GM12878 (cell line): ENCODE measurements around the gene ZYX. TPM values are rescaled to one million over a fixed set of nuclear protein-coding genes. Genes with fewer than 3 reads are reported as not detected.

ENCODE experiments used
- ATAC-seq: fragments of 200-7000 bp; cut with Tn5 transposase; 3 replicates; pipeline ENCODE4 v1.9.1; 2020; ENCODE audit warnings: mild to moderate bottlenecking, moderate library complexity
- BruUV-seq: library from RNA; stranded (reverse); fragments of 400-500 nt; replicated peaks from 2 replicates; lab custom pipeline; 2021; lab: Mats Ljungman, UMichigan
- CTCF ChIA-PET: fragments of 300-600 bp; sonication (Branson Sonifier 250); formaldehyde crosslinking; extraction: SDS; loops from one replicate; lab custom pipeline; 2021; ENCODE audit warnings: inconsistent platforms; lab: Yijun Ruan, JAX
- POLR2A ChIA-PET: fragments of 350-600 bp; formaldehyde crosslinking; extraction: SDS; loops from one replicate; lab custom pipeline; 2021; ENCODE audit warnings: inconsistent platforms; lab: Charles Lee
- RAD21 ChIA-PET: fragments of 300-600 bp; sonication (Branson Sonifier 250); formaldehyde crosslinking; loops from one replicate; lab custom pipeline; 2023; ENCODE audit warnings: antibody characterized with exemption; ENCODE audit not compliant: unreplicated experiment; lab: Charles Lee
- SMC1A ChIA-PET: fragments of 300-600 bp; sonication (Branson Sonifier 250); formaldehyde crosslinking; loops from one replicate; lab custom pipeline; 2023; ENCODE audit not compliant: unreplicated experiment, uncharacterized antibody; lab: Charles Lee
- DNase-seq: peaks from one replicate; pipeline ENCODE4 v3.0.0-alpha.2; 2011; ENCODE audit warnings: low read depth, low spot score
- FAIRE-seq: peaks from 3 replicates; lab custom pipeline; 2011; peaks lifted over from hg19 to GRCh38; lab: Jason Lieb, UNC
- H2AFZ ChIP-seq: 2 replicates; pipeline ENCODE4 v1.6.0; 2011; ENCODE audit warnings: low read depth, low read length, control low read depth; ENCODE audit not compliant: control insufficient read depth
- H3K27ac ChIP-seq: 2 replicates; pipeline ENCODE4 v1.5.1; 2011; ENCODE audit warnings: control low read depth; ENCODE audit not compliant: control insufficient read depth, insufficient read depth
- H3K27me3 ChIP-seq, 2 experiments: replicated peaks in 1 of 2; 2 replicates each; pipeline versions ENCODE4 v1.6.0 to v1.6.1; 2011; ENCODE audit warnings: low read length in 1 of 2; ENCODE audit not compliant: control insufficient read depth in 2 of 2, insufficient read depth in 2 of 2
- H3K36me3 ChIP-seq, 2 experiments: 2 replicates each; pipeline ENCODE4 v1.5.1; 2011; ENCODE audit warnings: low read length in 1 of 2; ENCODE audit not compliant: control insufficient read depth in 2 of 2, insufficient read depth in 2 of 2
- H3K4me1 ChIP-seq: 2 replicates; pipeline ENCODE4 v1.6.1; 2011; ENCODE audit warnings: mild to moderate bottlenecking, low read length, moderate library complexity, mixed read lengths; ENCODE audit not compliant: control insufficient read depth, insufficient read depth
- H3K4me2 ChIP-seq: 2 replicates; pipeline ENCODE4 v1.6.0; 2011; ENCODE audit warnings: control low read depth; ENCODE audit not compliant: control insufficient read depth, insufficient read depth
- H3K4me3 ChIP-seq: fragments of 200-600 bp; sonication (generic); 2 replicates; pipeline ENCODE4 v1.5.1; 2016
- H3K79me2 ChIP-seq: 2 replicates; pipeline ENCODE4 v1.6.0; 2011; ENCODE audit warnings: low read length; ENCODE audit not compliant: control insufficient read depth, insufficient read depth
- H3K9ac ChIP-seq: 2 replicates; pipeline ENCODE4 v1.8.0; 2011; ENCODE audit warnings: low read length, control low read depth, mixed read lengths; ENCODE audit not compliant: control insufficient read depth, insufficient read depth
- H3K9me3 ChIP-seq: replicated peaks from 3 replicates; pipeline ENCODE4 v1.5.1; 2011; ENCODE audit warnings: mild to moderate bottlenecking, low read length; ENCODE audit not compliant: control insufficient read depth, insufficient read depth
- H4K20me1 ChIP-seq: 2 replicates; pipeline ENCODE4 v1.6.0; 2011; ENCODE audit not compliant: control insufficient read depth, insufficient read depth
- ATF3 ChIP-seq: IDR thresholded peaks from 2 replicates; pipeline ENCODE4 v1.6.1; 2011; ENCODE audit warnings: low read depth, mild to moderate bottlenecking, low read length, moderate library complexity, borderline replicate concordance; ENCODE audit errors: extremely low read depth
- WGBS: methylation state at CpG from one replicate; pipeline ENCODE4 v1.1.6; 2016; ENCODE audit warnings: low lambda C conversion rate; ENCODE audit not compliant: insufficient replicate concordance, insufficient coverage; ENCODE audit errors: missing lambda C conversion rate; 5-methylcytosine and 5-hydroxymethylcytosine counted together
- in situ Hi-C: fragments of 300-500 bp; cut with MboI; formaldehyde crosslinking; loops from 9 replicates; pipeline ENCODE4 v1.14.3; 2018; ENCODE audit warnings: mixed read lengths
- intact Hi-C: fragments of 100-400 bp; cut with micrococcal nuclease; formaldehyde crosslinking; loops from one replicate; pipeline ENCODE4 v1.14.2; 2022; ENCODE audit not compliant: unreplicated experiment
- polyA plus RNA-seq, 11 experiments: library from polyadenylated mRNA; depleted of rRNA in 4 of 11; unstranded in 6 of 11; stranded (reverse) in 5 of 11; fragments of >200 nt; fragmentation: Nextera tagmentation in 4 of 11; fragmentation: Illumina TruSeq in 1 of 11; extraction: Ambion mirVana in 4 of 11; extraction: Trizol in 1 of 11; gene quantifications; 1 replicate in 1 of 11; 2 replicates in 10 of 11; pipeline versions ENCODE4 v1.2.1 to v1.2.3, GENCODE V29; 2011 to 2016; ENCODE audit warnings: inconsistent platforms in 2 of 11, missing spikeins in 2 of 11, low read depth in 1 of 11
- total RNA-seq, 4 experiments: library from RNA; depleted of rRNA in 3 of 4; stranded (reverse); fragments of >200 nt in 3 of 4; fragmentation: Illumina TruSeq in 1 of 4; extraction: Trizol in 1 of 4; gene quantifications; 2 replicates each; pipeline versions ENCODE4 v1.2.1 to v1.2.3, GENCODE V29; 2013 to 2021
- TF ChIP-seq, protein P1 (sequence below): fragments of 450-650 bp; IDR thresholded peaks from 2 replicates; pipeline ENCODE4 v1.6.1; 2018; ENCODE audit warnings: borderline replicate concordance, mild to moderate bottlenecking; ENCODE audit not compliant: partially characterized antibody

ZYX gene
- total and polyA plus RNA-seq, 10 of the 15 experiments (the other 5 are each of a cell fraction or from before 2014, with no cell fraction given): 2.1 to 100 (median 27.6) TPM

GRCh38 chr7:143361552-143362130 lies 19.5 kb upstream of the ZYX start:
- ChIA-PET POLR2A (no interaction called here), SMC1A (no interaction called here), RAD21 (interaction anchor here (0.6 kb wide), 1 partner anchor 46 kb away, joined by 3 read pairs; no protein-coding TSS in a partner anchor)
- no TSS peak for BruUV-seq
- H3K4me2 ChIP-seq: no peak overlapping the region
- ATAC-seq: no peak
- H3K4me3 ChIP-seq: no peak overlapping the region
- no peak overlapping the region for H3K27ac ChIP-seq
- no peak for FAIRE-seq
- DNase-seq: no peak
- TF ChIP-seq ATF3: no peak
- TF ChIP-seq, protein P1, sequence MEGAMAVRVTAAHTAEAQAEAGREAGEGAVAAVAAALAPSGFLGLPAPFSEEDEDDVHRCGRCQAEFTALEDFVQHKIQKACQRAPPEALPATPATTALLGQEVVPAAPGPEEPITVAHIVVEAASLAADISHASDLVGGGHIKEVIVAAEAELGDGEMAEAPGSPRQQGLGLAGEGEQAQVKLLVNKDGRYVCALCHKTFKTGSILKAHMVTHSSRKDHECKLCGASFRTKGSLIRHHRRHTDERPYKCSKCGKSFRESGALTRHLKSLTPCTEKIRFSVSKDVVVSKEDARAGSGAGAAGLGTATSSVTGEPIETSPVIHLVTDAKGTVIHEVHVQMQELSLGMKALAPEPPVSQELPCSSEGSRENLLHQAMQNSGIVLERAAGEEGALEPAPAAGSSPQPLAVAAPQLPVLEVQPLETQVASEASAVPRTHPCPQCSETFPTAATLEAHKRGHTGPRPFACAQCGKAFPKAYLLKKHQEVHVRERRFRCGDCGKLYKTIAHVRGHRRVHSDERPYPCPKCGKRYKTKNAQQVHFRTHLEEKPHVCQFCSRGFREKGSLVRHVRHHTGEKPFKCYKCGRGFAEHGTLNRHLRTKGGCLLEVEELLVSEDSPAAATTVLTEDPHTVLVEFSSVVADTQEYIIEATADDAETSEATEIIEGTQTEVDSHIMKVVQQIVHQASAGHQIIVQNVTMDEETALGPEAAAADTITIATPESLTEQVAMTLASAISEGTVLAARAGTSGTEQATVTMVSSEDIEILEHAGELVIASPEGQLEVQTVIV: no peak
- TF ChIP-seq, all 136 proteins: peak for 0
- intact Hi-C loops (no loop called here), in situ Hi-C loops (no loop called here)
- Histone ChIP-seq H4K20me1 (no peaks in the 10 kb centered on the region; the same call in 1 of the 2 replicates), H3K9me3 (no peaks in the 10 kb centered on the region; the same call in 2 of the 3 replicates), H3K27me3 (peaks cover 10 to 22% of the 10 kb centered on the region in 2 experiments), H3K79me2 (no peaks in the 10 kb centered on the region), H2AFZ (no peak overlapping the region), H3K9ac (no peak overlapping the region), H3K4me1 (no peaks in the 10 kb centered on the region), H3K36me3 (no peaks in the 10 kb centered on the region)
- 57% methylated on average over 6 of the region's 46 CpGs for WGBS
- CTCF ChIA-PET: no interaction called here
